ENCODE data around the gene RALGDS. TPM values are rescaled to one million over a fixed set of nuclear protein-coding genes. Genes with fewer than 3 reads are reported as not detected.

The RALGDS gene
- total and polyA plus RNA-seq, 2 experiments from 2014 or later: 8.6 to 20.3 TPM

DNA sequence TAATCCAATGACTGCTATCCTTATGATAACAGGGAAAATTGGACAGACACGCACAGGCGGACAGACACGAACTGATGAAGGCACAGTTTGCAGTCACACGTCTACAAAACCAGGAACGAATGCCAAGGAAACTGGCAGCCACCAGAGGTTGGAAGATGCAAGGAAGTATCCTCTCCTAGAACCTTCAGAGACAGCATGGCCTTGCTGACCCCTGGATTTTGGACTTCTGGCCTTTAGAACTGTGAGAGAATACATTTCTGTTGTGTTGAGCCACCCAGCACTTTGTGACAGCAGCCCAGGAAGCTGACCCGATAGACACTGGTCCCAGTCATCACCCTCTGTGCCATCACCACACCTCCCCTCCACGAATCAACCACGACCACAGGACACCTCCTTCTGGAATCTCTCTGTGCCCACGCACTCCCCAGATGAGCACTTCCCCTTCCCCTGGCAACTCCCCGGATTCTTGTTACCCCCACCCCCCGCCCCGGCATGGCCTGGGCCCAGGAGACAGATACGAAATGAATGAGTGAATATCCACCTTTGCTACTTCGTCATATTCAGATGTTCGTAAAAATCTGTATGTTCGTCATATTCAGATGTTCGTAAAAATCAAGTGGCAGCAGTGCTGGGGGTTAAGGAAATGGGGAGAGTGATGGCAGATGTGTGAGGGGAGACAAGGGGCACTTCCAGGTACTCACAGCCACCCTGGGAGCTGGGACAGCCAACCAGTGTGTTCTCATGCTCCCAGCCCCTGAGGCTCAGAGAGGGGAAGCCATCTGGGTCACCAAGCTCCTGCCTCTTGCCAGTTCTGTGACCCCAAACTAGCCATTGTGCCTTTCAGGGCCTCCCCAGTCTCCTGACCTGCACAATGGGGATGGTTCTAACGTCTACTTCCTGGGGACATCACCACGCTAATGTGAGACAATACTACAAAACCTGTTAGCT is 24.1 kb upstream of the RALGDS start (continued):
- TF ChIP-seq ZNF462 (CRISPR knock-in tag; IDR thresholded peaks at IDR 0.05) (no peak), REST (IDR thresholded peaks at IDR 0.05; ENCODE audit: unreplicated experiment) (no peak), POLR2AphosphoS5 (IDR thresholded peaks at IDR 0.05; ENCODE audit: low read depth) (no peak), NANOG (IDR thresholded peaks at IDR 0.05; ENCODE audit: borderline replicate concordance) (no peak)
